Measurements from ENCODE around the gene SPNS2.

The SPNS2 gene

GRCh38 chr17:4537451-4538235, 39.0 kb downstream of the SPNS2 start:
- no peak for DNase-seq (ENCODE audit: low spot score)

GRCh38 chr17:4538236-4539002, 39.7 kb downstream of the SPNS2 start:
- DNase-seq (ENCODE audit: low spot score): no peak

- no peak for DNase-seq (ENCODE audit: low spot score)
Observed at GRCh38 chr17:4539025-4539424, 40.3 kb downstream of the SPNS2 start.

GRCh38 chr17:4539576-4540223, 41.0 kb downstream of the SPNS2 start:
- no peak for DNase-seq (ENCODE audit: low spot score)

- DNase-seq (ENCODE audit: low spot score): no peak
Observed at GRCh38 chr17:4540224-4540651, 41.6 kb downstream of the SPNS2 start.

- no peak for DNase-seq (ENCODE audit: low spot score)
Observed at GRCh38 chr17:4540687-4541327, 42.1 kb downstream of the SPNS2 start.

GRCh38 chr17:4541328-4542002, 42.8 kb downstream of the SPNS2 start:
- no peak for DNase-seq (ENCODE audit: low spot score)

- no peak for DNase-seq (ENCODE audit: low spot score)
Observed at GRCh38 chr17:4542003-4542725, 43.5 kb downstream of the SPNS2 start.

GRCh38 chr17:4542726-4543191, 44.1 kb downstream of the SPNS2 start:
- DNase-seq (ENCODE audit: low spot score): no peak

GRCh38 chr17:4543557-4544026, 44.9 kb downstream of the SPNS2 start:
- no peak for DNase-seq (ENCODE audit: low spot score)

GRCh38 chr17:4544135-4544950, 45.7 kb downstream of the SPNS2 start:
- no peak for DNase-seq (ENCODE audit: low spot score)

GRCh38 chr17:4544951-4545216, 46.2 kb downstream of the SPNS2 start:
- DNase-seq (ENCODE audit: low spot score): no peak

- no peak for DNase-seq (ENCODE audit: low spot score)
Observed at GRCh38 chr17:4545217-4545951, 46.7 kb downstream of the SPNS2 start.

- no peak for DNase-seq (ENCODE audit: low spot score)
Observed at GRCh38 chr17:4547118-4547906, 48.6 kb downstream of the SPNS2 start.

- DNase-seq (ENCODE audit: low spot score): no peak
Observed at GRCh38 chr17:4548061-4548461, 49.4 kb downstream of the SPNS2 start.

- DNase-seq (ENCODE audit: low spot score): no peak
Observed at GRCh38 chr17:4548721-4549531, 50.2 kb downstream of the SPNS2 start.

GRCh38 chr17:4549781-4550533, 51.3 kb downstream of the SPNS2 start:
- DNase-seq (ENCODE audit: low spot score): no peak
